Stimulated activated CD8-positive, alpha-beta memory T cell treated with anti-CD3 and anti-CD28 coated beads, Interleukin-12 subunit alpha, Interleukin-12 subunit beta, amount 100 ng/mL, for 1 hour (primary cell): ENCODE measurements around the gene OTOL1.
"Not testable (repeated sequence)": the region's sequence is repeated elsewhere in the genome, so short reads cannot be mapped to it uniquely, and the experiment has no call there.

Source experiments
- DNase-seq: peaks from one replicate; pipeline ENCODE4 v3.0.0-alpha.2; 2020; ENCODE audit warnings: low read depth

OTOL1 gene

GRCh38 chr3:161496508-161496907, at the start of gene OTOL1:
TSS of gene OTOL1 (plus strand) at chr3:161496808. CDS start at chr3:161496808, 0 bp downstream.
- DNase-seq = no peak

- no peak for DNase-seq
These were observed 46.8 kb upstream of the OTOL1 start for GRCh38 chr3:161449785-161450184.

GRCh38 chr3:161452179-161452578, 44.4 kb upstream of the OTOL1 start:
- DNase-seq = no peak

GRCh38 chr3:161454615-161455014, 42.0 kb upstream of the OTOL1 start:
- DNase-seq = no peak

DNA sequence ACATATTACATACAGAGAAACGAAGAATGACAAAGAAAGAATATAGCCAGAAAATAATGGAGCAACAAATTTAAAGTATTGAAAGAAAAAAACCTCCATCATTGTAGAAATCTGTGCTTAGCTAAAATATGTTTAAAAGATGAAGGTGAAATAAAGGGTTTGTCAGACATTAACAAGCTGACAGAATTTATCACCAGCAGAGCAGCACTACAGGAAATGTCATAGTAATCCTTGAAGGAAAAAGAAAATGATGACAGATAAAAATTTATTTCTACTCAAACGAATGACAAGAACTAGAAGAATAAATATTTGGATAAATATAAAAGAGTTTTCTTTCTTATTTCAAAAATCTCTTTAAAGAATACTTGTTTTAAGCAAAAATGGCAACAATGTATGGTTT, 40.6 kb upstream of the OTOL1 start:
- DNase-seq = no peak

DNA sequence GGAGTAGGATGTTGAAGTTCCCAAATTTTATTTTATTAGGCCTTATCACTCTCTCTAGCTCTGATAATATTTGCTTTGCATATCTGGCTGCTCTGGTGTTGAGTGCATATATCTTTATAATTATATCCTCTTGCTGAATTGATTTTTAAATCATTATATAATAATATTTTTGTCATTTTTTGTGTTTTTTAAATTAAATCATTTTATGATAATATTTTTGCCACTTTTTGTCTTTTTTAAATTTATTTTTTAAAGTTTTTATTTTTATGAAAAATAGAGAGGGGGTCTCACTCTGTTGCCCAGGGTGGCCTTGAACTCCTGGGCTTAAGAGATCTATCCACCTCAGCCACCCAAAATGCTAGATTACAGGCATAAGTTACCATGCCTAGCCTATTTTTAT, 34.5 kb upstream of the OTOL1 start:
- no peak for DNase-seq

DNA sequence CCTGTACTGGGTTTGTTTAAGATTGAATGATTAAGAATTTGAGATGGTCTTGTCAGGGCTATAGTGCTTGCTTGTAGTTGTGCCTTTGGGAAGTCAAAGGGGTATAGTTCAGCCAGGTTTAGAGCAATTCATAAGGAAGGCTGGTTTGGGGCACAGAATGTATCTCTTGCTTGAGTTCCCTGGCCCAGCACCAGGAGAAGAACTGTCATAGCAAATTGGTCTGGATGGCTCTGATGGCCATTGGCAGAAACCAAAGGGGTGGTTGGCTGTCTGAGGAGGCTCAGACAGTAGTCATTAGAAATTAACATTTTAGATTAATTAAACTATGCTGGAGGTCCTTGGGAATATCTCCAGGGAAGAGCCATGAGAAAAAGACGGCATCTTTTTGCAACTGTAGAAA, 25.4 kb upstream of the OTOL1 start:
- no peak for DNase-seq

DNA sequence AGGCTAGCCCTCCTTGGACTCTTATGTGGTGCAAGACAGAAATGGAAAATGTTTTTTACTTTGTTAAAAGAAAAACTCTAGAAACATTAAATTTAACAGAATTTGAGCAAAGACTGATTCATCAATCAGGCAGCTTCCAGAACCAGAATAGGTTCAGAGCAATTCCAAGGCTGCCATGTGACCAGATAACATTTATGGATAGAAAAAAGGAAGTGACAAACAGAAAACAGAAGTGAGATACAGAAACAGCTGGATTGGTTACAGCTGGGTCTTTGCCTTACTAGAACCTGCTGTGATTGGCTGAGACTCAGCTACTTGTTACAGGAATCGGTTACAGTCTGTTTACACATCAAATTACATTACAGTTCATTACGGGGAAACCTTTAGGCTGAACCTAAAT, 22.5 kb upstream of the OTOL1 start:
- no peak for DNase-seq

DNA sequence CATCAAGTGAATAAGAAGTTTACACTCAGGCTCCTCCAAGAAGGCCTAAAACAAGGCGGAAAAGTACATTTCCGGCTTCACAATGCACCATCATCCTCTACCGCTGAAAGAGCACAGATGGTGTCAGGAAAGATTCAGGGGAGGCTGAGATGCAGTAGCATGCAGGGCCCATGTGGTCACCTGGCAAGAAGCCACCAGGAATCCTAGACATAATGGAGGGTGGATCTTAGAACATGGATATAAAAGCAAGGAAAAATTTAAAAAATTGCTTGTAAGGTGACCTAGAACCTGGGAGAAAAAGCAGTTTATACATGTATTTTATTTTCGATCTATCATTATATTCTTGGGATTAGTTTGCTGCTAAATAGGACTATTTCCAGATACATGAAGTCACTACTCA, 21.9 kb upstream of the OTOL1 start:
- no peak for DNase-seq

DNA sequence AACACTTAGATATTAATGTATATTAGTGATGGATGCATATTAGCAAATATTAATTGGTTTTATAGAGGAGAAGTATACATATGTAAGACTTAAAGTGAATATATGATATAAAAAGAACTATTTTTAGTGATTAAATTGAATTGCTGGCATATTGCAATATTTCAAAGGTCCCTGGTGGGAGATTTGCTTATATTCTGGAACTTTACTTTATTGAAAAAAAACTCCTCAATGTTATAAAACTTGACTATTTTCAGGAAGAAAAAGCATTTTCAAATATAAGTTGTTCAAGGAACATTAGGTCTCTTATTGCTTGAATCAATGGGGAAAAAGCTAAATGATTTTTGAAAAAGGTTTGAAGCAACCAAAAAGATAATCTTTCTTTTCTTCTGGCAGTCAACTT, 21.4 kb upstream of the OTOL1 start:
- no peak for DNase-seq

- DNase-seq = no peak
These were observed 20.7 kb upstream of the OTOL1 start for GRCh38 chr3:161475905-161476304.

- DNase-seq = no peak
These were observed 12.4 kb upstream of the OTOL1 start for GRCh38 chr3:161484226-161484625.

- not testable (repeated sequence) for DNase-seq
These were observed 8.3 kb upstream of the OTOL1 start for GRCh38 chr3:161488284-161488683.

GRCh38 chr3:161489395-161489794, 7.2 kb upstream of the OTOL1 start:
- no peak for DNase-seq

GRCh38 chr3:161490845-161491244, 5.8 kb upstream of the OTOL1 start:
- DNase-seq = not testable (repeated sequence)

GRCh38 chr3:161498259-161498921, 1.8 kb downstream of the OTOL1 start:
- DNase-seq = no peak

DNA sequence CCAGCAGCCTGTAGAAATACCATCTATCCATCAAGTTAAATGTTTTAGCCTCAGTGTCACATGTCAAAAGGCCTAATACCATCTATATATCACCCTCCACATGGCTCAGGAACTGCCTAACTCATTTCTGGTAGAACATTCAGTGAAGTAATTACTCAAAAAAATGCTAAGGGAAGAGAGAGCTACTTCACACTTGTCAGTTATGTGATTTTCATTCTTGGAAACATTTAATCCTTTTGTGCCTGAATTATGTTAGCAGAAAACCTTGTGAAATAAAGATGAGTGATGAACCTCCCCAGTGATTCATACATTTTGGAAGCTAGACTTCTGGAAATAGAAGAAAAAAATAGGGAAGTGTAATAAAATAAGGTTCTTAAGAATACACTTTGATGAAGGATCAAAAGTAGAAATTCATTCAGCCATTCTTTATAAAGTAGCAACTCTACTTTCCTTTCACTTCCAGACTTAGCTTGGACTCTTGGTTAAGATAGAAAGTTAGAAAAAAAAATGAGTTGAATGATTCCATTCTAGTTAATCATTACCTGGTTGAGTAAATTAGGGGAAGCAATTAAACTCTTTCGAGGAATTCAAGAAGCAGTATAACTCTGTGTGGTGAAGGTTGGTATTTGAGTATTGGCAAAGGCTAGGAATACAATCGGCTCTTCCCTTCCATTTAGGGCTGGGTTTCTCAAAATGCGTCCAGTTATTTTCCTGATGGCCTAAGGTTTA, 3.6 kb downstream of the OTOL1 start:
- DNase-seq = no peak

DNA sequence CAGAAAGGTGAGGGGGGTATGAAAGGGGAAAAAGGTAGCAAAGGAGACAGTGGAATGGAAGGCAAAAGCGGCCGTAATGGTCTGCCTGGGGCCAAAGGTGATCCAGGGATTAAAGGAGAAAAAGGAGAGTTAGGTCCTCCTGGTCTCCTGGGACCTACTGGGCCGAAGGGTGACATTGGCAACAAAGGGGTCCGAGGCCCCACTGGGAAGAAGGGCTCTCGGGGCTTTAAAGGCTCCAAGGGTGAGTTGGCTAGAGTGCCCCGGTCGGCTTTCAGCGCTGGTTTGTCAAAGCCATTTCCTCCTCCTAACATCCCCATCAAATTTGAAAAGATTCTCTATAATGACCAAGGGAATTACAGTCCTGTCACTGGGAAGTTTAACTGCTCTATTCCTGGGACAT, 6.7 kb downstream of the OTOL1 start:
- DNase-seq = no peak

- DNase-seq = no peak
These were observed 12.4 kb downstream of the OTOL1 start for GRCh38 chr3:161508852-161509477.

DNA sequence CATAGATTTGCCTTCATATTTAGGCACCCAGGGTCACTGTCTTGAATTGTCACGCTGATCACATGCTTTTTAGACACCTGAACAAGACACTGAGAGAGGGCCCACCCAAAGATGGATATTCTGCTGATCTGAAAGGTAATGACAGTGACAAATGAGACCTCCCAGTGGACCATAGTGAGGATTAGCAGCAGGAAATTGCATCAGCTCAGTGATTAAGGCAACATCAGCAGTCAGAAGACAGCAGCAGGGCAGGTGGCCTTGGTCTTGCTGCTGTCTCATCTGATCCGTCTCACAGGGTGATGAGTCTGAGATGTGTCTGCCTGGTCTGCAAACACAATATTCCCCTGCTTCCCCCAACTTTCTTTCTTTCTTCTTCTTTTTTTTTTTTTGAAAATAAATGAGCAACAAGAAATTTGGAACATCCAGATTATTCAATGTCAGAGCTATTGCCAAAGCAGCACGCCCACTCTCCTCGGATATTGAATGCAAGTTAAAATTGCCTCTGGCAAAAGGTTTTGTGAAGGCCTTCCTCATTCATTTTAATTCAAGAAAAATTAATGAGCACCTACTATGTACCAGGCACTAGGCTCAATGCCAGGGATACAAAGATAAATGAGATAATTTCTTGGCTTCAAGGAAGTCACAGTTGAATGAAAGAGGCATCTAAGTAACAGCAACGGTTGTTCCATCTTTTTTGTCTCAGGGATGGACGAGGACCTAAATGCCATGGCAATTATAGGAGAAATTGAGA, 14.1 kb downstream of the OTOL1 start:
- DNase-seq = no peak

DNA sequence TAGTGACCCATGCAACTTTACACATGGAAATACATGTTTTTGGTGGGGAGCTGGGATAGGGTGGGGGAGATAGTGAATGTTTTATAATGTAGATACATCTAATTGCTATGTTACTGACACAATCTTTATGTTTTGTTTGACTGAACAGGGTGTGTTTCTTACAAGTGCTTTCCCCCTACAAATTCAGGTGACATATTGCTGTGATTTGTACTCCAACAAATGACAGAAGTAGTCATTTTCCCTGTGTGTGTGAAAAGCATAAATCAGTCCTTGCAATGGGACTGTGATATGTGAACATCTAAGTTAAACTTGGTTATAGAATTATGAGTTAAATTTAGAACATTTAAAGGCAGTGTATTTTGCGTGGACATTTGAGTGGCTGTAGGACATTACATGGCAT, 27.3 kb downstream of the OTOL1 start:
- no peak for DNase-seq

GRCh38 chr3:161531930-161532329, 35.3 kb downstream of the OTOL1 start:
- DNase-seq = no peak

- no peak for DNase-seq
These were observed 44.0 kb downstream of the OTOL1 start for GRCh38 chr3:161540594-161540993.
